ENCODE data around the gene COL4A4.

DNA sequence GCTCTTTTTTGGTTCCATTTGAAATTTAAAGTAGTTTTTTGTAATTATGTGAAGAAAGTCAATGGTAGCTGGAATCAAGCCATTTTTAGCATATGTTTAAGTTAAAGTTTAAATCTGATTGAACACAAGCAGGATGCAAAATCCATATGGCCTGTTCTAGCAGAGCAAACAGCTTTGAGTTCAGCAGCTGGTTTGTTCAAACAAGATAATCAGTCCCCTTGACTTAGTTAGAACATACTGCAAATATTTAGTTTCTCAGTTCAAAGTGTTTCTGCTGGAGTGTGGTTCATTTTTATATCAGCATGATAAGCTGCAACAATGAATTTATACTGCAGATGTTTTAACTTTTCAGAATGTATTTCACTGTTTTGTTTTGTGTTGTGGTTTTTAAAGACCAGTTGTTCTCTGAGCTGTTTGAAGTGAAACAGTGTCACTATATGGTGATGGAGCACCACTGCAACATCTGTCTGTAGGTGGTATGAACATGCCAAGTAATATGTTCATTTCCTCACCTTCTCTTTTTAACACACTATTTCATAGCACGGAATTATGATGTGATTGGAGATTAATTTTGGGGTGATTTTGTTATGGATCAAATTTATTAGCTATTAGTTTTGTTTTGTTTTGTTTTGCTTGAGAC, 125.3 kb downstream of the COL4A4 start:
- no peak for TF ChIP-seq CTCF (IDR thresholded peaks at IDR 0.05; ENCODE audit: extremely low read depth in 1 of 2, insufficient read depth in 1 of 2, low read depth in 1 of 2, low read length in 2 of 2)
- no peak for TF ChIP-seq POLR2AphosphoS5 (IDR thresholded peaks at IDR 0.05; ENCODE audit: insufficient read depth, low read depth, low read length)
- no peak for TF ChIP-seq JUN (IDR thresholded peaks at IDR 0.05; ENCODE audit: borderline replicate concordance, insufficient read depth, insufficient read length, low read depth)
- TF ChIP-seq EZH2 (IDR thresholded peaks at IDR 0.05; ENCODE audit: borderline replicate concordance, low read depth, low read length, severe bottlenecking): no peak
- no peak for TF ChIP-seq POLR2A (IDR thresholded peaks at IDR 0.05; ENCODE audit: low read depth, low read length)
- no peak for TF ChIP-seq MAX (IDR thresholded peaks at IDR 0.05; ENCODE audit: insufficient read depth, insufficient read length)
- no peak for TF ChIP-seq FOS (IDR thresholded peaks at IDR 0.05; ENCODE audit: borderline replicate concordance, insufficient read depth, low read length)
- no peak for TF ChIP-seq GATA2 (IDR thresholded peaks at IDR 0.05; ENCODE audit: insufficient read depth, insufficient read length, low read depth, low read length)
